ENCODE data around the gene SETDB2.

GRCh38 chr13:49441312-49441711 lies 2.8 kb upstream of the SETDB2 start:
- TF ChIP-seq CTCF (conservative IDR thresholded peaks at IDR 0.05; ENCODE audit: low read depth, low read length) (no peak), EZH2 (IDR thresholded peaks at IDR 0.05; ENCODE audit: low read length, unreplicated experiment) (no peak)

Measured in PC-3 (cell line).